ENCODE data around the gene TAB2.

Gene TAB2

GRCh38 chr6:149446791-149447376, 129.4 kb downstream of the TAB2 start:
- no peak overlapping the region for H3K4me3 ChIP-seq (ENCODE audit: low read length)
- no peak for DNase-seq (ENCODE audit: low read depth)
- TF ChIP-seq, protein P1, sequence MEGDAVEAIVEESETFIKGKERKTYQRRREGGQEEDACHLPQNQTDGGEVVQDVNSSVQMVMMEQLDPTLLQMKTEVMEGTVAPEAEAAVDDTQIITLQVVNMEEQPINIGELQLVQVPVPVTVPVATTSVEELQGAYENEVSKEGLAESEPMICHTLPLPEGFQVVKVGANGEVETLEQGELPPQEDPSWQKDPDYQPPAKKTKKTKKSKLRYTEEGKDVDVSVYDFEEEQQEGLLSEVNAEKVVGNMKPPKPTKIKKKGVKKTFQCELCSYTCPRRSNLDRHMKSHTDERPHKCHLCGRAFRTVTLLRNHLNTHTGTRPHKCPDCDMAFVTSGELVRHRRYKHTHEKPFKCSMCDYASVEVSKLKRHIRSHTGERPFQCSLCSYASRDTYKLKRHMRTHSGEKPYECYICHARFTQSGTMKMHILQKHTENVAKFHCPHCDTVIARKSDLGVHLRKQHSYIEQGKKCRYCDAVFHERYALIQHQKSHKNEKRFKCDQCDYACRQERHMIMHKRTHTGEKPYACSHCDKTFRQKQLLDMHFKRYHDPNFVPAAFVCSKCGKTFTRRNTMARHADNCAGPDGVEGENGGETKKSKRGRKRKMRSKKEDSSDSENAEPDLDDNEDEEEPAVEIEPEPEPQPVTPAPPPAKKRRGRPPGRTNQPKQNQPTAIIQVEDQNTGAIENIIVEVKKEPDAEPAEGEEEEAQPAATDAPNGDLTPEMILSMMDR (conservative IDR thresholded peaks at IDR 0.05; ENCODE audit: low read length): no peak

GRCh38 chr6:149448821-149449453, 131.4 kb downstream of the TAB2 start:
- TF ChIP-seq, protein P1 (conservative IDR thresholded peaks at IDR 0.05; ENCODE audit: low read length): no peak

GRCh38 chr6:149449831-149450678, 132.5 kb downstream of the TAB2 start:
- TF ChIP-seq, protein P1 (conservative IDR thresholded peaks at IDR 0.05; ENCODE audit: low read length): no peak
- no peak for DNase-seq (ENCODE audit: low read depth)
- no peak overlapping the region; the same call in 1 of the 2 replicates for H3K4me3 ChIP-seq (ENCODE audit: low read length)

More at GRCh38 chr6:149448821-149449453, 131.4 kb downstream of the TAB2 start:
- no peak for DNase-seq (ENCODE audit: low read depth)
- no peak overlapping the region for H3K4me3 ChIP-seq (ENCODE audit: low read length)

- TF ChIP-seq, protein P1 (conservative IDR thresholded peaks at IDR 0.05; ENCODE audit: low read length): no peak
- no peak for DNase-seq (ENCODE audit: low read depth)
- peak overlapping the region; percentile 17; the same call in 1 of the 2 replicates for H3K4me3 ChIP-seq (ENCODE audit: low read length)
Observed at GRCh38 chr6:149450679-149451375, 133.3 kb downstream of the TAB2 start.

- no peak for DNase-seq (ENCODE audit: low read depth)
- TF ChIP-seq, protein P1 (conservative IDR thresholded peaks at IDR 0.05; ENCODE audit: low read length): no peak
- H3K4me3 ChIP-seq (ENCODE audit: low read length): no peak overlapping the region
Observed at GRCh38 chr6:149451376-149452036, 134.0 kb downstream of the TAB2 start.

- TF ChIP-seq, protein P1 (conservative IDR thresholded peaks at IDR 0.05; ENCODE audit: low read length): no peak
- H3K4me3 ChIP-seq (ENCODE audit: low read length): no peak overlapping the region
- no peak for DNase-seq (ENCODE audit: low read depth)
Observed at GRCh38 chr6:149452037-149452939, 134.8 kb downstream of the TAB2 start.

Measured in AG10803 (cell line).